Stimulated activated CD4-positive, alpha-beta T cell treated with anti-CD3 and anti-CD28 coated beads, Interleukin-2, amount 100 ng/mL, for 48 hours (primary cell): ENCODE measurements around the gene KIAA1671.
"Not testable (repeated sequence)": the region's sequence is repeated elsewhere in the genome, so short reads cannot be mapped to it uniquely, and the experiment has no call there.

Experiments used
- DNase-seq, 2 donors: peaks; one replicate each; pipeline ENCODE4 v3.0.0-alpha.2; 2020

KIAA1671 gene

GRCh38 chr22:24951942-24952836 is at the start of gene KIAA1671:
TSS of gene KIAA1671 (plus strand) at chr22:24952716. CDS start at chr22:25028000, 75,284 bp downstream.
- peak; percentile 81 to 82 for DNase-seq

DNA sequence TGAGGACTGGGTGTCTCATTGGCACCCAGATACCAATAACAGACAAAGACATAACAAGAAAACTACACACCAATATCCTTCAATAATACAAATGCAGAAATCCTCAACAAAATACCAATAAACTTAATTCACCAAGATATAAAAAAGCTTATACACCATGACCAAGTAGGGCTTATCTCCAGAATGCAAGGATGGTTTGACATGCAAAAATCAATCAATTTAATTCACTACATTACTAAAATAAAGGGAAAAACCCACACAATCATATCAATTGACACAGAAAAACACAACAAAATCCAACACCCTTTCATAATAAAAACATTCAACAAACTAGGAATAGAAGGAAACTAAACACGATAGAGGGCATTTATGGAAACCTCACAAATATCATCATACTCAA is 46.6 kb upstream of the KIAA1671 start:
- DNase-seq = no peak

DNA sequence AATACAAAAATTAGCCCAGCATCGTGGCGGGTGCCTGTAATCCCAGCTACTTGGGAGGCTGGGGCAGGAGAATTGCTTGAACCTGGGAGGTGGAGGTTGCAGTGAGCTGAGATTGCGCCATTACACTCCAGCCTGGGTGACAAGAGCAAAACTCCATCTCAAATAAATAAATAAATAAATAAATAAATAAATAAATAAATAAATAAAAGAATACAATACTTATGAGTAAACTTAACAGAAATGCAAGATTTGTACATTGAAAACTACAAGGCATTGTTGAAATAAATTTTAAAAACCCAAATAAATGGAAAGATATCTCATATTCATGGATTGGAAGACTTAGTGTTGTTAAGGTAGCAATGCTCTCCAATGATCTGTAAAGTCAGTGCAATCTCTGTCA is 45.4 kb upstream of the KIAA1671 start:
- DNase-seq = not testable (repeated sequence)

DNA sequence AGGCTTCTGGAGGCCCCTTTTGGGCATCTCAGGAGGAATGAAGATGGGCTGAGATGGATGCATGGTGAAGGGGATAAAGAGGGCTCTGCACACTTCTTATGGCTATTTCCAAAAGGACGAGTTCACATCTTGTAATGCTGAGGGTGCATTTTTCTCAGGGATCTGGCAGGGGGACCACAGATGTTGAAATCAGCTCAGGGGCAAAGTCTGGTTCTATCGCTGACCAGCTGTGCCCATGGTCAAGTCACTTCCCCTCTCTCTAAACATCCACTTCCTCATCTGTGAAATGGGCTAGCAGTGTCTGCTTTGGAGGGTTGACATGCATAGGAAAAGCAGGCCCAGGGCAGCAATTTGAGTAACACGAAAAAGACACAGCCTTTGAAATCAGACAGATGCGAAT is 32.5 kb upstream of the KIAA1671 start:
- no peak for DNase-seq

DNA sequence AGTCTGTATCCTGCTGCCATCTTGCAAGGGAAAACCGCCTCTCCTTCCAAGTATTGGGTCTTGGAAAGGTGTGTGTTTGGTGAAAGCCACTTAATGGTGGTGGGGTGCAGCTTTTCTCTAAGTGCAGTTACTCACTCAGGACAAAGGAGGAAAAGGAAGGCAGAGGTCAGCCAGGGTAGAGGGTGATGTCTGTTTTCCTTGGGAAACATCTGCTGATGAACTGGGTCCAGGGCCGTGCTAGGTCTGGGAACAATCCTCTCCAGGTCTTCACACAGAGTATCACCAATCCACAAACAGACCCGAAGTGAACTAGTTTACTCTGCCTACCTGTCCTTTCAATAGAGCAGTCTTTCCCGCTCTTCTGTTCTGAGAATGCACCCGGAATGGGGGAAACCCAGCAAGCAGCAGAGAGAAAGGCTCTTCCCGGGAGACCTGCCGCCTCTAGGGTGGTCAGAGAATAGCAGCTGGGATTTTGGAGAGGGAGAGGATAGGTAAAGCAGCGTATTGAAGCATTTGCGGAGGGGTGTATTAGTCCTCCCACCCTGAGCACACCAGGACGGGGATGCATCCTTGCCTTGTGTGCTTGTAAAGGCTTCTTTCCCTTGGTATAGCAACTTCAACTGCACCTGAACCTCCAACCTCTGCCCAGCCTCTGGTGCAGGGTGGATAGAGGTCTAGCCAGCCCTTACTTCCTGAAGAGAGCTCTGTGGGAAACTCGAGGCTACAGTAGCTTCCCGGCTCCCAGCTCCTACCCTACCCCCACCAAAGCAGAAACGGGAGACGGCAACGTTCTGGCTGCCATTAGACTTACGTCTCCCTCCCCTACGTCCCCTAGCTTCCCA is 26.7 kb upstream of the KIAA1671 start:
- DNase-seq = no peak

DNA sequence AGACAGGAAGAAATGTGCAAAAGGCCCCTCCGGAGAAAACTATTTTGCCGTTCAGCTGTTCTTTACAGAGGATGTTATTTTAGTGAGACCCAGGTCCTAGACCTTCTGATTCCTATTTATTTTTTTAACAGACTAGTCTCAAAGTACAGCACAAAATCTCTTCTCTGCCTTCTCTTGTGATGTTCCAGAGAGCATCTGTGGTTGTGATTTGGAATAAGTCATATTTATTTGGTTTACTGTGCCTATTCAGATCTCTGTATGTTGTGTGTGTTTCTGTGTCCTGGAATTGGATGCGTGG is 26.1 kb upstream of the KIAA1671 start:
- DNase-seq = no peak

DNA sequence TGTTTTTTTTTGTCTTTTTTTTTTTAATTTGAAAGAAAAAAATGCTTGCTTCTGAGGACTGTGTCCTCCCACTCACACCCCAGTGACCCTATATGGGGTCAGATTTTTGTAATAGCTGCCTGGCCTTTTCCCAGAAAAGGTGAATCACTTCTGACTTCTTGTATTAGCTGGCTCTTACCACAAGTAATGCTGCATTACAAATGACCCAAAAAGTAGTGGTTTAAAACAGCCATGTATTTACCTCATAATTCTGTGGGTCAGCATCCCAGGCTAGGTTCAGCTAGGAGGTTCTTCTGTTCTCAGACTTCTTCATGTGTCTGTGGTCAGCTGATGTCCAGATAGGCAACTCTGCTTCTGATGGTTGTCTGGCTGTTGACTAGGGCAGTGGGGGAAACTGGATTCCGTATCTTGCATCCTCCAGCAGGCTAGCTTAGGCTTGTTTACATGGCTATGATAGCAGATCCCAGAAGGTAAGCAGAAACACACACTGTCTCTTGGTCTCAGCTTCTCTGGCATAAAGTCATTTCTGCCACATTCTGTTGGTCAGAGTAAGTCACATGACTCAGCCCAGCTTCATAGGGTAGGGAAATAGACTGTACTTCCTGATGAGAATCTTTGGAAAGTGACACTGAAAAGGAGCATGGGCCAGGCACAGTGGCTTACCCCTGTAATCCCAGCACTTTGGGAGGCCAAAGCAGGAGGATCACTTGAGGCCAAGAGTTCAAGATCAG is 25.5 kb upstream of the KIAA1671 start:
- no peak for DNase-seq

- no peak for DNase-seq
These were observed 24.2 kb upstream of the KIAA1671 start for GRCh38 chr22:24928322-24928721.

DNA sequence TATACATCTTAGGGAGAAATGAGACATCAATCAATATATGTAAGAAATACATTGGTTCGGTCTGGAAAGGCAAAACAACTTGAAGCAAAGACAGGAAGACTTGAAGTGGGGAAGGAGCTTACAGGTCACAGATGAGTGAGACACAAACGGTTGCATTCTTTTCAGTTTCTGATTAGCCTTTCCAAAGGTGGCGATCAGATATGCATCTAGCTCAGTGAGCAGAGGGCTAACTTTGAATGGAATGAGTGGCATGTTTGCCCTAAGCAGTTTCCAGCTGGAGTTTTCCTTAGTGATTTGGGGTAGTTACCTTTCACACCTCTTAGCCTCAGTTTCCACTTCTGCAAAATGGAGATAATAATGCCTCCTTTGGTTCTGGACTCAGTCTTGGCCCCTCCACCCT is 21.8 kb upstream of the KIAA1671 start:
- no peak for DNase-seq

DNA sequence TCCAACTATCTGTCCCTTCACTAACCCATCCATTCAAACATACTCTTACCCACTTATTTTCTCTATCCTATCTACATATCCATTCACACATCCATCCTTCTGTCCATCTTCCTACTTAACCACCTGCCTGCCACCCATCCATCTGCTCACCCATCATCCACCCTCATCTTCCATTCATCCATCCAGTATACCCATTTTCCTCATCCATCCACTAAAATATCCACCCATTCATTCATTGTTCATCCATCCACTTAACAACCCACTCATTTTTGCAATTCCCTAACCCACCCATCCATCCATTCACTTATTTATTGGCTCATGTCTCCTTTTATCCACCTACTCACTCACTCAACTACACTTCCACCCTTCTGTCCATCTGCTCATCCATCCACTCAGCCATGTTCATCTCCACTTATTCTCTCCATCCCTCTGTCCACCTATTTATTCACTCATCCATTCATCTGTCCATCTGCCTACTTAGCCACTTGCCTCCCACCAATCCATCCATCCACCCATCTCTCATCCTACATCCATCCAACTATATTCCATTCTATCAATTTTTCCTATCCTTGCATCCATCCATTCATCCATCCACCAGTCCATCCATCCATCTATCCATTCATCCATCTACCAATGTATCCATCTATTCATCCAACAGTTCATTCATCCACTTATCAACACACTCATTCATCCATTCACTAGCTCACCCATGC is 16.6 kb upstream of the KIAA1671 start:
- no peak for DNase-seq

GRCh38 chr22:24937114-24937513 is 15.4 kb upstream of the KIAA1671 start:
- DNase-seq = no peak

DNA sequence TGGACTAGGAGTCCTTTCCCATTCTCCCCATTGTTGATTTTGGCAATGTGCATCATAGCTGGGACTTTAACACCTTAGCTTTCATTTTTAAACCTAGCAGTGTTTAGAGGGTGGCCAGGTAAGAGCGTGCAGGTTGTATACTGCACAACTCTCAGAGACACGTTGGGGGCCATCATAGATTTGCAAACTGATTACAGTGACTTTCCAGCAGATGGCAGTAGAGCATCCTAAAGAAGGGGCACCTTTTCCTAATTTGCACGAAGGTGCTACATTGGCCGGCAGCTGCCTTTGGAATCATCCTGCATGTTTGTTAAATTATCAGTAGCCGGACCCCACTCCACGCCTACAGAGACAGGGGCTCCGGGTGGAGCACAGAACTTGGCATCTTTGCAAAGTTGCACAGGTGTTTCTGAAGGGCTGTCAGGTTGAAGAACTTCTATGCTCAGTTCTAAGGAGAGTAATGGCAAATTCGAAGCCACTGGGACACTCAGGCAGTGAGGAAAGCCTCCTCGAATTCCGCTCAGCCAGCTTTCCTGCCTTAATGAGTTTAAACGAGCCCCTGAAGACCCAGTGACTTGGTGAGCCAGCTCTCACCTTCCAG is 13.7 kb upstream of the KIAA1671 start:
- peak; percentile 14 to 25 for DNase-seq

DNA sequence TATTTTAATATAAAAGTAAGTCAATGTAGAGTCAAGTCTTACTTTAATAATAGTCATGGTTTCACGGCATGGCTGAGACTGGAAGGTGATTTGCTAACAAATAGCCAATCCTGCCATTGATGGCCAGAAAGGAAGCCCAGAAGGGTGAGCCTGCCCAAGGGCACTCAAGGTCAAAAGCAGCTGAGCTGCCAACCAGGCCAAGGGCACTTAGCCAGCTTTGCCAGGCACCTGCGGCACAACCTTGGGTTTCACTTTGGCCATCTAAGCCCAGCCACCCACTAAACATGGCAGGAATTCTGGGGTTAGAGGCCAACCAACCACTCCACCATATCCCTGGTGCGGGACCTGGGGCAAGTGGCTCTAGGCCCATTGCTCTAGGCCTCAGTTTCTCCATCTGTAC is 10.2 kb upstream of the KIAA1671 start:
- DNase-seq = no peak

DNA sequence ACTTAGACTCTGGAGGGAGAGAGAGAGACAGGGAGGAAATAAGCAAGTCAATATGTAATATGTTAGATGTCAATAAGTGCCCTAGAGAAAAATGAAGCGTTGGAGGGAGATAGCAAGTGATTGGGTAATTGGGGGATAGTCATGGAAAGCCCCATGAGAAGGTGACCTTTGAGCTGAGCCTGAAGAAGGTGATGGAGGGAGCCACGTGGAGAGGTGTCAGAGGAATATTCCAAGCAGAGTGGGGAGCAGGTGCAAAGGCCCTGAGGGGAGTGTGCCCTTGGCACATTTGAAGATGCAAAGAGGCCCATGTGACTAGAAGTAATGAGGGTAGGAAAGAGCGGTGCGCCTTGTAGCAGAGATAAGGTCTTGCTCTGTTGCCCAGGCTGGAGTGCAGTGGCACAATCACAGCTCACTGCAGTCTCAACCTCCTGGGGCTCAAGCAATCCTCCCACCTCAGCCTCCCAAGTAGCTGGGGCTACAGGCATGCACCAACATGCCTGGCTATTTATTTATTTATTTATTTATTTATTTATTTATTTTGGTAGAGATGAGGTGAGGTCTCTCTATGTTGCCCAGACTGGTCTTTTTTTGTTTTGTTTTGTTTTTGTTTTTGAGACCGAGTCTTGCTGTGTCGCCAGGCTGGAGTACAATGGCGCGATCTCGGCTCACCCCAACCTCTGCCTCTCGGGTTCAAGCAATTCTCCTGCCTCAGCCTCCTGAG is 8.1 kb upstream of the KIAA1671 start:
- no peak for DNase-seq

GRCh38 chr22:24945430-24945829 is 7.1 kb upstream of the KIAA1671 start:
- no peak for DNase-seq

DNA sequence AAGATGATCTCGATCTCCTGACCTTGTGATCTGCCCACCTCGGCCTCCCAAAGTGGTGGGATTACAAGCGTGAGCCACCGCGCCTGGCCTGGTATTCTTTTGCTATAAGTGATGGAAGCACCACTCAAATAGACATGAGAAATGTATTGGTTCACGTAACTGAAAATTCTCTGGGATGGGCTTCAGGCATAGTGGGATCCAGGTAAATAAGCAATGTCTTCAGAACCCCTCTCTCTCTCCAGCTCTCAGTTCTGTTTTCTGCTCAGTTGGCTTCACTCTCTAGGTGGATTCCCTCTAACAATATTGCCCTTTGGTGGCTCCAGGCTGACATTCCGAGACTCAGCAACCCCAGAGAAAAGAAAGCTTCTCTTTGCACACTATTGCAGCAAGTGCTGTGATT is 5.1 kb upstream of the KIAA1671 start:
- DNase-seq = no peak

DNA sequence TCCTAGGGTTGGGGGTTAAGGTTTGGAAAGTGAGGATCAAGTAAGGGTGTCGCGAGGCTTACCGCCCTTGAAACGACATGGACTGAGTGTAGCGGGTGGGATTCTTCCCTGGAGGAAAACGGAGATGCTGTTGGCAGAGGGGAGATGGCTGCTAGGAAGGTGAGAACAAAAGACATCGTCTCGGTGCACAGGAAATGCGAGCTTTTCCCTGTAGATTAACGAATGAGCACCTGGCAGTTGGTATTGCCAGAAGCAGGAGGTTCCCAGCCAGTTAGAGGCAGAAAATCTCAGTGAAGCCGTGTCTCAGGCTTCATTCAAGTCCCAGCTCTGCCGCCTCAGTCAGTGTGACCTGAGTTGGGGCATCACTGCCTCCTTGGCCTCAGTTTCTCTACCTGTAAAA is 4.6 kb upstream of the KIAA1671 start:
- DNase-seq = no peak

- no peak for DNase-seq
These were observed 3.9 kb upstream of the KIAA1671 start for GRCh38 chr22:24948356-24949202.

- DNase-seq = no peak
These were observed 2.1 kb upstream of the KIAA1671 start for GRCh38 chr22:24950272-24950902.

DNA sequence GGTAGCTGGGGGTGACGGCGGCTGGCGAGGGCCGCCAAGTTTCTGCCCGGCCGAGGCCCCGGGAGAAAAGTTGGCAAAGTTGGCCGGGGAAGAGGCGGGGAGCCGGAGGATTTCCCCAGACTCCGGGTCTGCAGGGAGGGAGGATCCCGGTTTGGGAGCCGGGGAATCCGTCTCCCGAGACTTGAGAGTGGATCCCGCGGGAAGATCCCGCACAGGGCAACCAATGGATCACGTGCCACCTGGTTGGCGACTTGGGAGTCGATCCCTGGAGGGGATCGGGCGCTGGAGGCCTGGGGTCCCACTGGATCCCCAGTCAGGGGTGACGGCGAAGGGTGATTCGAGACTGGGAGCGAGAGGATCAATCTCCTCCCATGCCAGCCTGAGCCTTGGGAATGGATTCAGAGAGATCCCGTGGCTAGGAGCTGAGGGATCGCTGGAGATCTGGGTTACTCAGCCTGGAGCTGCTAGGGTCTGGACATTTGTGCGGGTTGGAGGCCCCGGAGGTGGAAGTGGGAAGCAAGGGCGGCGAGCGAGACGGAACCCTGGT is 394 bp downstream of the KIAA1671 start:
- DNase-seq = no peak
